ENCODE results near the gene SIAH1.
"Not testable (repeated sequence)": the region's sequence is repeated elsewhere in the genome, so short reads cannot be mapped to it uniquely, and the experiment has no call there.

Gene SIAH1

GRCh38 chr16:48392407-48392806 lies 7.2 kb upstream of the SIAH1 start:
- no peak for DNase-seq

GRCh38 chr16:48386559-48387312 lies 1.5 kb upstream of the SIAH1 start:
- DNase-seq: no peak

GRCh38 chr16:48384520-48385252 lies 527 bp downstream of the SIAH1 start:
- no peak for DNase-seq

GRCh38 chr16:48383877-48384519 lies 1.2 kb downstream of the SIAH1 start:
- no peak for DNase-seq

- DNase-seq: no peak
Observed at GRCh38 chr16:48383009-48383876, 2.0 kb downstream of the SIAH1 start.

GRCh38 chr16:48382131-48382530 lies 3.1 kb downstream of the SIAH1 start:
- DNase-seq: no peak

GRCh38 chr16:48381201-48381600 lies 4.0 kb downstream of the SIAH1 start:
- no peak for DNase-seq

- no peak for DNase-seq
Observed at GRCh38 chr16:48378836-48379235, 6.4 kb downstream of the SIAH1 start.

GRCh38 chr16:48378276-48378675 lies 6.9 kb downstream of the SIAH1 start:
- no peak for DNase-seq

GRCh38 chr16:48377301-48377700 lies 7.9 kb downstream of the SIAH1 start:
- DNase-seq: not testable (repeated sequence)

GRCh38 chr16:48374255-48374654 lies 11.0 kb downstream of the SIAH1 start:
- no peak for DNase-seq

- no peak for DNase-seq
Observed at GRCh38 chr16:48373258-48374029, 11.8 kb downstream of the SIAH1 start.

- no peak for DNase-seq
Observed at GRCh38 chr16:48372744-48373143, 12.5 kb downstream of the SIAH1 start.

- no peak for DNase-seq
Observed at GRCh38 chr16:48371393-48371780, 13.8 kb downstream of the SIAH1 start.

GRCh38 chr16:48370668-48371392 lies 14.4 kb downstream of the SIAH1 start:
- not testable (repeated sequence) for DNase-seq

- DNase-seq: no peak
Observed at GRCh38 chr16:48370229-48370628, 15.0 kb downstream of the SIAH1 start.

GRCh38 chr16:48369765-48370164 lies 15.4 kb downstream of the SIAH1 start:
- no peak for DNase-seq

- no peak for DNase-seq
Observed at GRCh38 chr16:48367441-48368049, 17.7 kb downstream of the SIAH1 start.

GRCh38 chr16:48366165-48367093 lies 18.8 kb downstream of the SIAH1 start:
- no peak for DNase-seq
